SHP77 (cell line): ENCODE data around the gene SUSD2.
"Not testable (repeated sequence)": the region's sequence is repeated elsewhere in the genome, so short reads cannot be mapped to it uniquely, and the experiment has no call there.

ENCODE experiments used
- DNase-seq, 2 experiments: peaks; one replicate each; lab custom pipeline; 2025; lab: John Stamatoyannopoulos, UW

Gene SUSD2

GRCh38 chr22:24181088-24181995 is at the start of gene SUSD2:
Gene SUSD2 (plus strand): TSS chr22:24181487. CDS start chr22:24181520, 33 bp downstream.
- DNase-seq = no peak

GRCh38 chr22:24133187-24133965 is 47.9 kb upstream of the SUSD2 start:
- no peak for DNase-seq

- DNase-seq = no peak
Measured at GRCh38 chr22:24134090-24134846, 47.0 kb upstream of the SUSD2 start.

GRCh38 chr22:24136533-24136932 is 44.8 kb upstream of the SUSD2 start:
- not testable (repeated sequence) for DNase-seq

GRCh38 chr22:24137595-24137994 is 43.7 kb upstream of the SUSD2 start:
- DNase-seq = no peak

GRCh38 chr22:24138649-24139420 is 42.5 kb upstream of the SUSD2 start:
- DNase-seq = no peak

- DNase-seq = no peak
Measured at GRCh38 chr22:24140357-24140756, 40.9 kb upstream of the SUSD2 start.

GRCh38 chr22:24141586-24141985 is 39.7 kb upstream of the SUSD2 start:
- DNase-seq = no peak

GRCh38 chr22:24142241-24142640 is 39.0 kb upstream of the SUSD2 start:
- DNase-seq = no peak

GRCh38 chr22:24142831-24143230 is 38.5 kb upstream of the SUSD2 start:
- DNase-seq = no peak

GRCh38 chr22:24144056-24144777 is 37.1 kb upstream of the SUSD2 start:
- DNase-seq = no peak

- no peak for DNase-seq
Measured at GRCh38 chr22:24144778-24145085, 36.6 kb upstream of the SUSD2 start.

GRCh38 chr22:24145446-24146193 is 35.7 kb upstream of the SUSD2 start:
- no peak for DNase-seq

GRCh38 chr22:24146194-24146616 is 35.1 kb upstream of the SUSD2 start:
- peak; percentile 80 to 90 for DNase-seq

- peak; percentile 49 to 70 for DNase-seq
Measured at GRCh38 chr22:24146791-24147353, 34.4 kb upstream of the SUSD2 start.

- DNase-seq = no peak
Measured at GRCh38 chr22:24147666-24148065, 33.6 kb upstream of the SUSD2 start.

- no peak for DNase-seq
Measured at GRCh38 chr22:24148266-24149197, 32.8 kb upstream of the SUSD2 start.

GRCh38 chr22:24149198-24149590 is 32.1 kb upstream of the SUSD2 start:
- no peak for DNase-seq

- DNase-seq = no peak
Measured at GRCh38 chr22:24153353-24153752, 27.9 kb upstream of the SUSD2 start.
